NCI-H526 treated with DMSO at 0.1 percent for 48 hours (cell line): Measurements from ENCODE around the gene RBM20.
A peak's percentile ranks its signal among the peaks of the same experiment; 100 is the strongest.
"Not testable (repeated sequence)": the region's sequence is repeated elsewhere in the genome, so short reads cannot be mapped to it uniquely, and the experiment has no call there.

ENCODE experiments used
- DNase-seq: peaks from one replicate; lab custom pipeline; 2025; lab: John Stamatoyannopoulos, UW

Gene RBM20

GRCh38 chr10:110649347-110650264, 5.5 kb downstream of the RBM20 start:
- no peak for DNase-seq

DNA sequence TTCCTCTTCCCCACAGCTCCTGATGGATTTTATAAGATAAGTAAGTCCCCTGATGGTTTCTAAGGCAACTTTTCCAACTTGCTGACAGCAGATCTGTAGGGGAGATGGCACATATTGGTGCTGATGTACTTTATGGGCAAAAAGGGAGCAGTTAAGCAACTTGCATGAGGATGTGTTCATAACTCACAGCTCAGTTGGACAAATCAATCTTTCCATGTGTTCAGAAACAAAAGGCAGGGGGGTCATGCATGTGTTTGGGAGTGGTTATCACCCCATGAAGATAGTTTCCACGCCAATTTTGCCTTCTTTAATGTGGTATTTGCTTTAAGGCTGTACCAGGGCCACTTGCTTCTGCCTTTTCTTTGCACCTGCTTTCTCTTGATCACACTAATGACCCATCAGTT, 6.1 kb downstream of the RBM20 start:
- DNase-seq: no peak

- peak; percentile 38 for DNase-seq
Measured at GRCh38 chr10:110651044-110651958, 7.2 kb downstream of the RBM20 start.

- DNase-seq: no peak
Measured at GRCh38 chr10:110652475-110653118, 8.5 kb downstream of the RBM20 start.

GRCh38 chr10:110655320-110655719, 11.2 kb downstream of the RBM20 start:
- no peak for DNase-seq

DNA sequence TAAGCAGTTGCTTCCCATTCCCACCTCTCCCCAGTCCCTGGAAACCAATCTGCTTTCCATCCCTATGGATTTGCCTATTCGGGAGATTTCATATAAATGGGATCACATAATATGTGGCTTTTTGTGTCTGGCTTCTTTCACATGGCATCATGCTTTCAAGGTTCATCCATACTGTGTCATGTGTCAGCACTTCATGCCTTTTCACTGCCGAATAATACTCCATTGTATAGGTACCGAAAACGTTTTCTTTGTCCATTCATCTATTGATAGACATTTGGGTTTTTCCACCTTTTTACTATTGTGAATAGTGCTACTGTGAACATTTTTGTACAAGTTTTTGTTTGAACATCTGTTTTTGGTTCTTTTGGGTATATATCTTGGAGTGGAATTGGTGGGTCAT, 12.5 kb downstream of the RBM20 start:
- no peak for DNase-seq

GRCh38 chr10:110657973-110658691, 14.0 kb downstream of the RBM20 start:
- DNase-seq: no peak

DNA sequence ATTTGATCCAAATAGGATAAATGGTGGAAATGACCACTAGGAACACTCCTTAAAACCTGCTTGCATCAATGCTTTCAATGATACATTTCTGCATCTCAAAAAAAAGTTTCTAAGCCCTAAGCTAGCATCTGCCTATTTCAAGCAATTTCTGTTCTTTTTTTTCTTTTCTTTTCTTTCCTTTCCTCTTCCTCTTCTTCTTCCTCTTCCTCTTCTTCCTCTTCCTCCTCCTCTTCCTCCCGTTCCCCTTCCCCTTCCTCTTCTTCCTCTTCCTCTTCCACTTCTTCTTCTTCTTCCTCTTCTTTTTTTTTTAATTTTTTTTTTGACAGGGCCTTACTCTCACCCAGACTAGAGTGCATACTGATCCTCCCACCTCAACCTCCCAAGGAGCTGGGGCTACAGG, 15.4 kb downstream of the RBM20 start:
- no peak for DNase-seq

GRCh38 chr10:110660289-110660688, 16.2 kb downstream of the RBM20 start:
- DNase-seq: not testable (repeated sequence)

GRCh38 chr10:110661292-110661691, 17.2 kb downstream of the RBM20 start:
- no peak for DNase-seq

- no peak for DNase-seq
Measured at GRCh38 chr10:110664483-110665420, 20.6 kb downstream of the RBM20 start.

GRCh38 chr10:110666259-110666658, 22.1 kb downstream of the RBM20 start:
- not testable (repeated sequence) for DNase-seq

GRCh38 chr10:110666673-110667072, 22.5 kb downstream of the RBM20 start:
- no peak for DNase-seq

- no peak for DNase-seq
Measured at GRCh38 chr10:110667620-110668343, 23.6 kb downstream of the RBM20 start.

DNA sequence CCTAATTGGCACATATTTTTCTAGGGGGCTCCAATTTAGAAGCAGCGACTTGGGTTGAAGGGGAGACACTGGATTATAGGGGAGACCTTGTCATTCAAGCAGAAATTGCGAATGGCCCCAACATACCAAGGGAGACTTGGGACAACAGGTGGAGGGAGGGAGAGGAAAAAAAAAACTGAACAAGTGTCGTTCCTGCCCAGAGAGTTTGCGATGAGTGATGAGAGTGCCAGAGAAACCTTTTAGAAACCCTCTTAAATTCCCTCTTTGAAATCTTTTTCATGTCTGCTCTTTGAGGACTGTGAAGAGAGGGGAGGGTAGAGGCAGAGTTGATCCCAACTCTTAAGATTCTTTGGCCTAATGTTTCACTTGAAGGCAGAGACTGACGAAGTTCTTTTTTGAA, 24.3 kb downstream of the RBM20 start:
- no peak for DNase-seq

DNA sequence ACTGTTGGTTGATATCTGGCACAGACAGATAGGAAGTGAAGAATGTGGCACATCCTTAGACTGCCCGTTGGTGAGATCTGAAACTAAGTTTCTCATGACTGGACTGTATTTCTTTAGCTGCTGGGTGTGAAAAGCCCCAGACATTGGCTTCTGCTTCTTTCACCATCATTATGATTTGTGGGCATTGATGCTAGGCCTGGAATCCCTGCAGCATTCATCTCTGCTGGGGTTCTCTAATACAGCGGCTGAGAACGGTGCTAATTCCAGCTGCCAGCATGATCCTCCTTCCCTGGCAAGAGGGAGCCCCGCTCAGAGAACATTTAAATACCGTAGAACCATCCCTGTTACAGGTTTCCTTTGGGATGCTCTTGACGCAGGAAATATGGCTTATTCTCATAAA, 26.2 kb downstream of the RBM20 start:
- DNase-seq: no peak

GRCh38 chr10:110671788-110672579, 27.8 kb downstream of the RBM20 start:
- peak; percentile 15 for DNase-seq

DNA sequence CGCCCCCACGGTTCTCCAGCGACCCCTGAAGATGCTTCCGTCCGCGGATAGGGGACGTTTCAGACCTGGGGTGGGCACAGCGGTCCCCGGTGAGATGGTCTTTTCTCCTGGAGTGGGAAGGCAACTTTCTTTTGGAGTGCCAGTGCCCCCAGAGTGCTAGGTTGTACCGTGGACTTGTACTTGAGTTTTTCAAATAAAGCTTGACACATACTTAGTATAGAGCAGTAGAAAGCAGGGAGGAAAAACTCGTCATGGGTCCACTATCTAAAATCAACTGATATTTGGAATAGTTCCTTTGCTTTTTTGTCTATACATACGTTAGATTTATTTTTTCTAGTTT, 28.4 kb downstream of the RBM20 start:
- no peak for DNase-seq

DNA sequence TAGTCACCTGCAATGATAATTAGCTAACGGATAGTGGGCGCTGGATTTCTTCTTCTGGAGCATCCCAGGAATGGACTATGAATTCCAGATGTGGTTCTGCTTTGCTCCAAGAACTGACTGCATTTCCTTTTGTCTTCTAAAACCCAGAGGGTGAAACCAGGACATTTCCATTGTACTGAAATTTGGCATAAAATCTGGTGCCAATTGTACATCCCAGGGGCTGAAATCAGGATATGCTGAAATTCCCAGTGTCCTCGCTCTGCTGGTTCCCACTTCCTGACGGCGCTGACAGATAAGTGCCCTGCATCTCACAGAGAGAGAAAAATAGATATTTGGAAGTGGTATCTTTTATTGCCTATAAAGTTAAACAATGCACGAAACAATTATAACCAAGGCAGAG, 31.9 kb downstream of the RBM20 start:
- DNase-seq: no peak
